ENCODE data around the gene DNAJC8. TPM values are rescaled to one million over a fixed set of nuclear protein-coding genes. Genes with fewer than 3 reads are reported as not detected.

The DNAJC8 gene
- polyA plus RNA-seq, 1 experiment, result 123 TPM

DNA sequence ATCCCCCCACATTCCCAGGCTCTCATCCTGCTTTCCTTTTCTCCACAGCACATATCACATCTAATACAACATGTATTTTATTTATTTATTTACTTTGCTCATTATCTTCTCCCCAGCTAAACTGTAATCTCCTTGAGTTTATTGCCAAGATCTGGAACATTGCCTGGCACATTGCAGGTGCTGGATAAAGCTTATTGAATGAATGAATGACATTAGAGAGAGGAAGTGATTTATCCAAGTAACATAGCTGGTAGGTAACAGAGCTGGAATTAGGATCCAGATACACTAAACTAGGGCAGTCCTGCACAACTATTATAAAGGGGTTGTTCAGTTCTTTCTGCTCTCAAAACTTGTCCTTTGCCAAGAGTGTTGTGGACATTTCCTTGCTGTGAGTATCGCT is 47.8 kb downstream of the DNAJC8 start:
- ChIA-PET CTCF (no interaction called here), POLR2A (no interaction called here)
- no peak overlapping the region for H3K4me3 ChIP-seq (ENCODE audit: low read depth, low read length)
- TF ChIP-seq, protein P1, sequence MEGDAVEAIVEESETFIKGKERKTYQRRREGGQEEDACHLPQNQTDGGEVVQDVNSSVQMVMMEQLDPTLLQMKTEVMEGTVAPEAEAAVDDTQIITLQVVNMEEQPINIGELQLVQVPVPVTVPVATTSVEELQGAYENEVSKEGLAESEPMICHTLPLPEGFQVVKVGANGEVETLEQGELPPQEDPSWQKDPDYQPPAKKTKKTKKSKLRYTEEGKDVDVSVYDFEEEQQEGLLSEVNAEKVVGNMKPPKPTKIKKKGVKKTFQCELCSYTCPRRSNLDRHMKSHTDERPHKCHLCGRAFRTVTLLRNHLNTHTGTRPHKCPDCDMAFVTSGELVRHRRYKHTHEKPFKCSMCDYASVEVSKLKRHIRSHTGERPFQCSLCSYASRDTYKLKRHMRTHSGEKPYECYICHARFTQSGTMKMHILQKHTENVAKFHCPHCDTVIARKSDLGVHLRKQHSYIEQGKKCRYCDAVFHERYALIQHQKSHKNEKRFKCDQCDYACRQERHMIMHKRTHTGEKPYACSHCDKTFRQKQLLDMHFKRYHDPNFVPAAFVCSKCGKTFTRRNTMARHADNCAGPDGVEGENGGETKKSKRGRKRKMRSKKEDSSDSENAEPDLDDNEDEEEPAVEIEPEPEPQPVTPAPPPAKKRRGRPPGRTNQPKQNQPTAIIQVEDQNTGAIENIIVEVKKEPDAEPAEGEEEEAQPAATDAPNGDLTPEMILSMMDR (IDR thresholded peaks at IDR 0.05; ENCODE audit: low read depth, low read length), result no peak
- no peaks in the 10 kb centered on the region for H3K27me3 ChIP-seq (ENCODE audit: control insufficient read depth, insufficient read depth, low read length)
- no peaks in the 10 kb centered on the region for H3K9me3 ChIP-seq (ENCODE audit: control insufficient read depth, insufficient read depth, low read length)
- H3K27ac ChIP-seq (ENCODE audit: low read depth, low read length), result no peak overlapping the region
- DNase-seq (ENCODE audit: low read depth, low spot score), result no peak

DNA sequence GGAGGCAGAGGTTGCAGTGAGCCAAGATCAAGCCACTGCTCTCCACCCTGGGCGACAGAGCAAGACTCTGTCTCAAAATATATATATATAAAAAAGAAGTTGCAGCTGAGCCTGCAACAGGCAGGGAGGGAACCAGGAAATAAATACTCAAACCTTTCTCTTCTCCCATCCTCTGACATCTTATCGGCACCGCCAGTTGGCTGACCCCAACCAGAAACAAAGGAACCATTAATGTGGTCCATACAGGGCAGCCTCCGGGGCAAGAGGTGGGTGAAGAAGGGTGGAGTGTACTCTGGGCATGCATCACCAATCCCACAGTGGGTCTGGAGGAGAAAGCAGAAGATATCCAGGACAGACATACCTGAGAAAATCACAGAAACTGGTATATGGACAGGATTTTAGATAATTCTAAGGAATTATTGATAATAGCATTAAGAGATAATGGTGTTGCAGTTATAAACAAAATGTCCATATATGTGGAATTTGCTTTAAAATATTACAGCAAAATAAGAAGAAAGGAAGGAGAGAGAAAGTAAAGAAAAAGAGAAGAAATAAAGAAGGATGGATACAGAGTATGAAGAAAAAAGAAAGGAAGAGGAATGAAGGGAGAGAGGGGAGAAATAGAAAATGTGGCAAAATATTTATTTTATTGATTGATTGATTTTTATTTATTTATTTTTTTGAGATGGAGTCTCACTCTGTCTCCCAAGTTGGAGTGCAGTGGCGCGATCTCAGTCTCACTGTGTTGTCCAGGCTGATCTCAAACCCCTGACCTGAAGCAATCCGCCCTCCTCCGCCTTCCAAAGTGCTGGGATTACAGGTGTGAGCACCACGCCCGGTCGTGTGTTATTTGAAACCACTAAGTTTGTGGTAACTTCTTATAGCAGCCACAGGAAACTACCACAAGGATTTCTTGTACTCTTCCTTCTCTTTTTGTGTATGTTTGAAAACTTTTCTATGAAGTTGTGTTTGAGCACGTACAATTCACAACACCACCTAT is 52.2 kb downstream of the DNAJC8 start:
- Histone ChIP-seq H3K4me3 (ENCODE audit: low read depth, low read length) (no peak overlapping the region), H3K9me3 (ENCODE audit: control insufficient read depth, insufficient read depth, low read length) (no peaks in the 10 kb centered on the region), H3K27me3 (ENCODE audit: control insufficient read depth, insufficient read depth, low read length) (no peaks in the 10 kb centered on the region), H3K27ac (ENCODE audit: low read depth, low read length) (no peak overlapping the region)
- POLR2A ChIA-PET, result no interaction called here
- TF ChIP-seq, protein P1 (IDR thresholded peaks at IDR 0.05; ENCODE audit: low read depth, low read length), result no peak
- CTCF ChIA-PET, result no interaction called here
- DNase-seq (ENCODE audit: low read depth, low spot score), result no peak

DNA sequence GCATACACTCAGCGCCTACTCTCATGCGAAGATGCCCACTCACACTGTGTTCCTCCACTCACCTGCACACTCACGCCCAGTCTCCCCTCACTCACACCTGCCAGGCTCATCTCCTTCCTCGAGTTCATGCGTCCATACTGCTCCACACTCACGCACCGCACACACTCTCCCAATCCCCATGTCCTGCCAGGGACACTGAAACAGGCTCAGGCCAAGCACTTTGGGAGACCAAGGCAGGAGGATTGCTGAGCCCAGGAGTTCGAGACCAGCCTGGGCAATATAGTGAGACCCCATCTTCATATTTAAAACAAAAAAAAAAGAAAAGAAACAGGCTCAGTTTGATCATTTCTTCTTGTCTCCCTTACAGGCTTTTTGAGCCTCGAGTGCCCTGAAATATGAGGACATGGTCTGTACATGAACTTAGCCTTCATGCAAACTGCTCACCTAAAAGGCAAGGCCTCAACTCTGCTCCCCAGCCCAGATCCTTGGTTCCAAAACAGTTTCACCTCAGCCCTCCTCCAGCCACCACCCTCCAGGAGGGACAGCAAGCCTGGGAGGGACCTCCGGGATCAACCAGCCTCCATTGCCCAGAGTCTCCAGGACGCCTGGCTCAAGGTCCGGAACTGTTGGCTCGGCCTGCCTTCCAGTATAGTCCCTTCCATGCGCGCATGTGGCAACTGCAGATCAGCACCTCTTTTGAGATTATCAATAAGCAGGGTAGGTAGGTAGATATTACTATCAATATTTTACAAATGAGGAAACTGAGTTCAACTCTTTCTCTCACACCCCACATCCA is 53.9 kb downstream of the DNAJC8 start:
- no peaks in the 10 kb centered on the region for H3K9me3 ChIP-seq (ENCODE audit: control insufficient read depth, insufficient read depth, low read length)
- TF ChIP-seq, protein P1 (IDR thresholded peaks at IDR 0.05; ENCODE audit: low read depth, low read length), result no peak
- no peak for DNase-seq (ENCODE audit: low read depth, low spot score)
- no peak overlapping the region for H3K4me3 ChIP-seq (ENCODE audit: low read depth, low read length)
- POLR2A ChIA-PET, result no interaction called here
- no peak overlapping the region for H3K27ac ChIP-seq (ENCODE audit: low read depth, low read length)
- CTCF ChIA-PET, result no interaction called here
- H3K27me3 ChIP-seq (ENCODE audit: control insufficient read depth, insufficient read depth, low read length), result no peaks in the 10 kb centered on the region

DNA sequence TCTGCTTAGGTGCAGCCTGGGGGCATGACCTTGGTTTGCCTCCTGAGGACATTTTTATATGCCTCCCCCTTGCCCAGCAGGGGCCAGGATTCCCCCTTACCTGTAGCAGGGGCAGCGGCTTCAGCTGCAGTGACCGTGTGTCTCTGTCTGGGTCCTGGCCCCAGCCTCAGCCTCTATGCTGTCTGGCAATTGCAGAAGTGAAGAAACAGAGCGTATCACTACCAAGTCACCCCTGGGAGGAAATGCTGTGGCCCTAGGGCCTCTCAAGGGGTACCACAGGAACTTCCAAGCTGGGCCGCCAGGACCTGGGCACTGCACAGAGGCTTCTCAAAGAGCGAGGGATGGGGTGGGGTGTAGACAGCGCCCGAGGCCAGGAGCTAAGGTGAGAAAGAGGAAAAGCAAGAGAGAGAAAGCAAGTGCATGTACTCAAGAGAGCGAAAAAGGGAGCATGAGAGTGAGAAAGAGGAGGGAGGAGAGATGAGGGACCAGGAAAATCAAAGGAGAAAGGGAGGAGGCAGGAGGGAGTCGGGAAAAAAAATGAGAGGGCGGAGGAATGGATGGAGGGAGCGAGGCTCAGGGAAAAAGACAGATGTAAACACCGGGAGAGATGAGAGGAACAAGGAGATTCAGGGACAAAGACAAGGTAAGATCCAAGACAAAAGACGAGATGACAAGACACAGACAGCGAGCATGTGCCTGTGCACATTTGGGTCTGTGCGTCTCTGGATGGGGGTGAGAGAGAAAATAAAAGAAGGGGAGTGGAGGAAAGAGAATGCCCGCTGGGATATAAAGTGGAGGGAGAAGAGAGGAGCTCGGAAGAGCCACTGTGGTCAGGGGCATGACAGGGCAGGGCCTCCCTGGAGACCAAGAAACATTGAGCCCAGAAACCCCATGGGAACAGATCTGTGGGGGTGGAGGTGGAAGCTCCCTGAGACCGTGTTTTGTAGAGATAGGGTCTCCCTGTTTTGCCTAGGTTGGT is 56.0 kb downstream of the DNAJC8 start, which contains the start of gene PTAFR:
PTAFR (minus strand) TSS at position 199 of the 979 bp plus-strand sequence. CDS start 25,669 bp downstream, outside the sequence.
- CTCF ChIA-PET, result interaction anchor here (1.1 kb wide), 1 partner anchor 85 kb away, joined by 3 read pairs; no protein-coding TSS in a partner anchor
- Histone ChIP-seq H3K27ac (ENCODE audit: low read depth, low read length) (no peak within 1 kb of the TSS), H3K27me3 (ENCODE audit: control insufficient read depth, insufficient read depth, low read length) (no peaks in the 10 kb centered on the region), H3K4me3 (ENCODE audit: low read depth, low read length) (no peak within 1 kb of the TSS), H3K9me3 (ENCODE audit: control insufficient read depth, insufficient read depth, low read length) (no peaks in the 10 kb centered on the region)
- TF ChIP-seq, protein P1 (IDR thresholded peaks at IDR 0.05; ENCODE audit: low read depth, low read length), result no peak
- no peak for DNase-seq (ENCODE audit: low read depth, low spot score)
- POLR2A ChIA-PET, result no interaction called here
